Measurements from ENCODE around the gene SYNPO.

Gene SYNPO

DNA sequence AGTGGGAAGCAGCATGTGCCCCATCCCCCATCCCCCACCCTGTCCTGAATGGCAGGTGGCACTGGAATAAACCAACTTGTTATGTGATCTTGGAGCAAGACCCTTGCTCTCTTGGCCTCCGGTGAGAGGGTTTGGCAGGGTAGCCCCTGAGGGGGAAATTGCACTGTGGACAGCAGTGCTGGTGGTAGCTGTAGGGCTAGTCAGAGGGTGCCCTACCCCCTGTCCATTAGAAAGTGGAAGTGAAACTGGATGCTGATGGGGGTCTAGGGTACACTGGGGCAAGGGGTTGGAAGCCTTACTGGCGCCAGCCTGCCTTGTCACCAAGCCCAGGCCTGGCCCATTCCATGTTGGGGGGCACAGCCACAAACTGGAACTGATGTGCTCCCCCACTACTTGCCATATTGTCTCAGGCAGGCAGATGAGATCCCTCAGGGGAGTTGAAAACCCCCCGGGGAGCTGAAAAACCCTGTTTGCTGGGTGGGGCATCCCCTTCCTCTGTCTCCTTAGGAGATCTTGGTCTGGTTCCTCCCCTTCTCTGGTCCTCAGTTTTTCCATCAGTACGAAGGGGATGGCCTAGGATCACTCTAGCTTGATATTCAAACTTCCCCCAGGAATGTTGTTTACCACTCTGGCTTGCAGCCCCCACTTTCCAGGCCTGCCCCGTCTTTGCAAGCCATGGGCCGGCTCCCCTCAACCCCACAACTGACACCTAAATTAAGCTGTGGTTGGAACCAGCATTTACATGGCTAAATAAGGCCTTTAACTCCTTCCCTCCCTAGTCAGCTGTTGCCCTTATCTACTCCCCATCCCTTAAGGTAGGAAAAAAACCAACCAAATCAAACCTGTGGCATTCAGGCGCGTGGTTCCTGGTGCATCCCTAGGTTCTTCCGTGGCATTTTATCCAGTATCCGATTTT lies 14.4 kb upstream of the SYNPO start:
- no peak for DNase-seq

DNA sequence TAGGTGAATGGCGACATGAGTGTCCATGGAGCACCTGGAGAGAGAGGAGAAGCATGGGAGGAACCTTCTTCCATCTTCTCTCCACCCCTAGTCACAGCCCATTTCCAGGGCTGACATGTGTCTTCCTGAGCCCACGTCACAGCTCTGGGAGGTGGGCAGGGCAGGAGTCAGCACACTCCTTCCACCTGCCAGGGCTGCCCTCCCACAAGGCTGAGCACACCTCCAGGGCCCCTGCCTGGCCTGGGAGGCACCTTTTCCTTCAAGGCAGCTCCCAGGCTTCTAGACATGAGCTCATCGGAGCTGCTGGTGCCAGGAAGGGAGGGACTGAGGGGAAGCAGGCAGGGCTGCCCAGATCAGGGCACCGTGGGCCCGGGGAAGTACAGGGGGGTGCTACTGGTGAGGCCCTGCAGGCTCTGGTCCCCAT lies 13.6 kb upstream of the SYNPO start:
- no peak for DNase-seq

DNA sequence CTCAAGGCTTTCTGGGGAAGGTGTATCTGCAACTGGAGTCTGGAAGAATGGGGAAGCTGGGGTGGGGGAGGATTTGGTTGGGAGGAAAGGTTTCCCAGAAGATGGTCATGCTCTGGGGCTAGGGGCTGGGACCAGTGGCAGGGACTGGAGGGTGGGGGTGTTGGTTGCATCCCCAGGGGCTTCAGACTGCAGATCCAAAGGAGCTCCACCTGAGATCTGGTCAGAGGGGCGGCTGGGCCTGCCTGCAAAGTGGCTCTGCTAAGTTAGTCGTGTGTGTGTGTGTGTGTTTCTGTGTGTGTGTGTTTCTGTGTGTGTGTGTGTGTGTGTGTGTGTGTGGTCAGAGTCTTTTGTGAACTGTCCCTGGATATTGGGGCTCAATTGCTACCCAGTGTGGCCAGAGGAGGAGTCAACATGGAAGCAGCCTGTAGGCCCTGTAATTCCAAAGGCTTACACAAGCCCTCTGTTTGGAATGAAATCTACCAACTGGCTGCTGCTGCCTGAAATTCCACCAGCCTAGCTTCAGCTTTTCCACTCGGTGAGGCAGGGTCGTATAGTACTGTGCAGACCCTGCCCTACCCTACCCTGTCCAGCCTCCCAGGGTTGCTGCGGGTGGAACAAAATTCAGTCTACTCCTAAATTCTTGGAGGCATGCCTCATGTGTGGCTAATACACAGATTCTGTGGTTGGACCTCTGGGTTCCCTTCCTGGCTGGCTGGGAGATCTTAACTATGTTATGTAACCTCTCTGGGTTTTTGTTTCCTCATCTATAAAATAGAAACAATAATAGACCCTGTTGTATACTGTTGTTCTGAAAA lies 12.5 kb upstream of the SYNPO start:
- no peak for DNase-seq

DNA sequence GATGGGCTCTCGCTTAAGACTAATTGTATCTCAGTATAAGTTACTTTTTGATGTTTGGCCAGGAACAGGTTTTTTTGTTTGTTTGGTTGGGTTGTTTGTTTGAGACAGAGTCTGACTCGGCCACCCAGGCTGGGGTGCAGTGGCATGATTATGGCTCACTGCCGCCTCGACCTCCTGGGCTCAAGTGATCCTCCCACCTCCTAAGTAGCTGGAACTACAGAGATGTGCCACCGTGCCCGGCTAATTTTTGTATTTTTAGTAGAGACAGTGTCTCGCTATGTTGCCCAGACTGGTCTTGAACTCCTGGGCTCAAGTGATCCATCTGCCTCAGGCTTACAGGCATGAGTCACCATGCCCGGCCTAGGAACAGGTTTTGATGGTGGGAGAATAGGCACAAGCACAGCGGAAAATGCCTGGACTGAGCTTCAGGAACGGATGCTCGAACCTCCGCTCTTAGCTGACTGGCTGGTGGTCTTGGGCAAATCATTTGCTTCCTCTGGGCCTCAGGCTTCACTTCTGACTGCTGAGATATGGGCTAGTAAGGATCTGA lies 11.4 kb upstream of the SYNPO start:
- DNase-seq: no peak

DNA sequence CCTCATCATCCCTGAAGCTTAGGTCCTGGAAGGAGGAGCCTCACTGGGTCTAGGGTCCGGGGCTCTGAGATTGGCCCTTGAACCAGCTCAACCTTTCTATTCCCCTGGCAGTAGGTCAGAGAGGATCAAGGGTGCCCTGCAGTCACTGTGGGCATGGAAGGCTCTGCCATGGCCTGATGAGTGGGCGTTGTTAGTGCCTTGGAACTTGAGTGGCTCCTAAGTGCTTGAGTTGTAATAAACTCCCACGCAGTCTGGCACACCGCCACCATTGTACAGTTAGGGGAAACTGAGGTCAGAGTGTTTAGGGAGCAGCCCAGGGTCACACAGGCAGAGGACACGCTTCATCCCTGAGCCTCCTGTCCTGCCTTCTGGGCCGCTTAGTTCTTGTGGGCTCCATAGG lies 10.4 kb upstream of the SYNPO start:
- DNase-seq: no peak

DNA sequence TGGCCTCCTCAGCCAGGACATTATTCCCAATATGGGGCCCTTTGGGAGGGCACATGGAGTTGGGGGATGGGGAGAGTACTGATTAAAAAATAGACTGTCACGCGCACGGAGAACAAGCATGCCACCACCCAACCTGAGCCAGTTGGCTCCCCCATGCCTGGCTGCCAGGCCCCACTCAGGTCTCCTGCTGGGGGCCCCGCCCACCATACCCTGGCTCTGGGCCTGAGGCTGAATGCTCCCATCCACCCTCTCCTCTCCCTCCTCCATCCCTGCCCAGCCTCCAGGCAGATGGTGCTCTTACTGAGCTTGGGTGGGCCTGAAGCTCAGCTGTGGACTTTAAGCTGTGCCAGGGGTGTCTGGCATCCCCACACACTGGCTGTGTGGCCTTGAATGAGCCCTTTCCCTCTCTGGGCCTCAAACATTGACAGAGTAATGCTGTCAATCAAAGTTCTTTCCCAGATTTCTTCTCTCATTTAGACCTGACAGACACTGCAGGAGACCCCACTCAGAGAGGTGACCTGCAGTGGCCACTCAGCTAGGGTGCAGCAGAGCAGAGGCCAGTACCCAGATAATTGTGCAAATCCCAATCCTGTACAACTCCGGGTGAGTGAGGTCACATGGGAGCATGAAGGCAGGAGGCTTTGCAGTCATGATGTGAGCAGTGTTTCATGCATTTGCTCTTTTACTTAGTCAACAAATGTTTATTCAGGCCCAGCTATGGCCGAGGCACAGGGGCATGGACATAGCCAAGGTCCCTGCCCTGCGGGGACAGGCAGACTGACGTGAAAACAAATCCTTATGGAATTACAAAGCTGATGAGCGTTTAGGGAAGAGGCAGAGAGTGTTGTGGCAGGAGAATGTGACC lies 9.8 kb upstream of the SYNPO start:
- no peak for DNase-seq

DNA sequence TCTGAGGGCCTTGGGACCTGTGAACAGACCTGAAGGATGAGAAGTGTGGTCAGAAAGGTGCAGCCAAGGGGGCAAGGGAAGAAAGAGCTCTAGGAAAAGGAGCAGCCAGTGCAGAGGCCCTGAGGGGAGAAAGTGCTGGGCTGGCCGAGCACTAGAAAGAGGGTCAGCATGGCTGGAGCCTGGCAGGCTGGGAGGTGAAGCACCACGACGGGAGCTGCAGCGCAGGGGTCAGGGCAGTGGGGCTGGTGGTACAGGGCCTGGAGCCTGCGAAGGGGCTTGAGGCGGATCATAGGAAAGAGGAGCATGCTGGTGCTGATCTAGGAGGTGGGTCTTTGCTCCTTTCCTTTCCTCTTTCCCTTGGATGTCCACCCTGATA lies 9.1 kb upstream of the SYNPO start:
- no peak for DNase-seq

DNA sequence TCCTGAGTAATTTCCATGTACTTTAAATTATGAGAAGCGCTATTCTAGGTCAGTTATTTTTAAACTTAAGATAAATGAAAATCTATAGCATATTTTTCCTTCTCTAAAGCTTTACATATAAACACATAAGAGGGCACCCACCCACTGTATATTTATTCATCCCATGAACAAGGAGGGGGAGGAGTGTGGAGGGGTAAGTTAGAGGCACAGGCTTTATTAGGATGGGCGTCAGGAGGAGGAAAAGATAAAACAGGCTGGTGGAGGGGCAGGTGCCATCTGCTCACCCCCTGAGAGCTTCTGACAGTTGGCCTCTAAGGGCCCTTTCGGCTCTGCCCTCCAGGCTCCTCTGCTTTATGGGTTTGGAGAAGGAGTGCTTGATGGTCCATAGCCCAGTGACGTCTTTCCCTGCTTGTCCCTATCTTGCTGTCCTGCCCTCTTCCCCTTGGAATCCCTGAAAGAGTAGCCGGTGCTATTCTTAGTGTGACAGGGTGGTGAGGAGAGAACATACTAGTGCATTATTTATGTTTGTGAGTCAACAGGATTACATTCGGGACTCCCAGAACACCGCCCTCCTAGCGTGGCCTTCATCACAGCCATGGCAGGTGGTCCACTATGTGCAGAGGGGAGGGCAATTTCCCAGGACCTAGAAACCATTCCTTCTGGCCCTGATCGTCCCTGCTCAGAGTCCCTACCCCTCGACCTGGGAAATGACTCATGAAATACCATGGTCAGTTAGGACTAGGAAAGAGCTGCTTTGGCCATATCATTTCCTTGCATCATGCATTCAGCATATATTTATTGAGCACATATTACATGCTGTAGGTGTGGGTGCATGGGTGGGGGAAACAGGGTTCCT lies 7.9 kb upstream of the SYNPO start:
- DNase-seq: no peak

DNA sequence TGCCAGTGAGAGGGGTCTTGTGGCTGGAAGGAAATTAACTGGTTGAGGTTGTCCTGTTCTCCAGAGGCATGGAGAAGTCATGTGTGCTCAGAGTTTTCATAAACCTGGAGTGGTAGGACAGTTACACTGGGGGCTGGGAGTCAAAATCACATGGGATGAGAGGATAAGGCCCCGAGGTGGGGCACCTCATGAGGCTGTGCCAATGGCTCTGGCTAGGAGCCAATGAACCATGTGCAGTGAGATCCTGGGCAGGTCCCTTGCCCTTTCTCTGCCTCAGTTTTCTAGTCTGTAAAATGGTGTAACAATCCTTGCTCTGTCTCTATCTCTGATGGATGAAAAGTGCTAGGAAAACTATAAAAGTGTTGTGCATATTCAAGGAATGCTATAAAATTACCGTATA lies 7.0 kb upstream of the SYNPO start:
- DNase-seq: no peak

DNA sequence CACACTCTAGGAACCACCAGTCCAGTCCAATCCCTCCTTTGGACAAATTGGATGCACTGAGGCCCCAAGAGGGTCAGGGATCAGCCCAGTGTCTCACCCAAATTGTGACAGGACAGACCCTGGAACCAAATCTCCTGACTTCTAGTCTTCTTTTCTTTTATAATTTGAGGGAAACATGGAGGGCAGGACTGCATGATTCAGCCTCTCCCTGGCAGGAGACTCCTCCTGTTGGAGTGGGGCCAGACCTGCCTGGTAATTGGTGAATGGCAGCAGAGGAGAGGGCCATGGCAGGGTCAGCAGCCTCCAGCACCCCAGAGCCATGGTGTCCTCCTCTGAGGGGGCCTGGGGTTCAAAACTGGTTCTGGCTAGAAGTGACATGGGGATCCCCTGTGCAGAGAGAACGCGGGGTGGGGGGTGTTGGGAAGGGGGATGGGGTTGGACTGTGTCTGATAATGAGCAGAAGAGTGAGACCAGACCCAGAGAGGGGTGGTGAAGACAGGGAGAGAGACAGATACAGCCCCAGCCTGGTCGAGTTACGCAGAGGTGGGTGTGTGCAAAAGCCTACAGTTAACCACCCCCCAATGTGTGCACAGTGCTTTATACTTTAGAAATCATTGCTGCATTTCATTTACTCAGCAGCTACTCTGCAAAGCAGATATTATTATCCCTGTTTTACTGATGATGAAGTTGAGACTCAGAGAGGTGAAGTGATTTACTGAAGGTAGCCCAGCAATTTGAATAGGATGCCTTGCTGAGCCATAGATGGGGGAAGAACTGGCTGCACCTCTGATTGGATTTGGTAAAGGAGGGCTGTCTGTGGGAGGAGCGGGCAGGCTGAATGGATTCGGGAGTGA lies 3.8 kb upstream of the SYNPO start:
- no peak for DNase-seq

DNA sequence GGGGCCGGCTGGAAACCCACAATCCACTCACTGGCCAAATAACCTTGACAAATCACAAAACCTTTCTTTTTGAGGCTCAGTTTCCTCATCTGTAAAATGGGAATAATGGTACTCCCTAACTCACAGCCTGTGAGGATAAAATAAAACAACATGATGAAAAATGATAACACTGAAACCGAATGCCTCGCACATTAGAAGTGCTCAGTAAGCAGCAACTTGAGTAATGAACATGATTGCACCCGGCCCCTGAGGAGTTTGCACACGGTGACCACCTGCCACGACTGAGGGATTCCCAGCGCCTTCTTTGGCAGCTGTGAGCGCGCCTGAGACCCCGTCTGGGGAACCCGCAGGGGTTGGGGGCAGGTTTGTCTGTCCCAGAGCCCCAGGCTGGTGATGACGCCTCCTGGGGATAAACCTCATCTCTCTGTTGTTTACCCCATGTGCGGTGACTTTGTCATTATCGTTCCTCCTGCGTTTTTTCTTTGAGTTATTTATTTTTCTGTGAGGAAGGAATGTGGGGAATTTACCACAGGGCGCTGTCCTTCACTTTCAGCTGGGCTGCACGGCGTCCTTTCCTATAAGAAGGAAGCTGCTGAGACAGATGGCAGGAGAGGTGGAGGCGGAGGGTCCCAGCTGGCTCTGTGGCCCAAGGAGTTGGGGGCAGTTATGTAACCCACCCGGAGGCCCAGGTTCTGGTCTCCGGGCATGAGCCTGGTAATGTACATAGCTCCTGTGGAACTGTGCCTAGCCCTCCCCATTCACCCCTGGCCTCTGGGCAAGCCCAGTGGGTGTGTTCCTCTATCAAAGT lies 3.0 kb upstream of the SYNPO start:
- DNase-seq: no peak

DNA sequence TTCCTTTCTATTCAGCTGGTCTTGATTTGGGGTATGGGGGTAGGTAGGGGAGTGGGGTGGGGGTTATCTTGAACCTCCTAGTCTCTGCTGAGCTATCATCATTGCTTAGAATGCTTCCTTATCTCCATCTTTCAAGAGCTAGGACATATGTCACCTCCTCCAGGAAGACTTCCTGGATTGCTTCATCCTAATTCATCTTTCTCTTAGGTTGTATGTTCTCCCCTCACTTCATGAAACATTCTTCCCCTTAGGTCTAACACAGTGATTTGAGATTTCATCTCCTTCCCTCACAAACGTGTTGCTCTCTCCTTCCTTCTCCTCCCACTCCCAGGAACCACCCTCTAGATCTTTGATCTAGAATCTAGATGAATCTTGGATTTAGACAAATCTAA lies 2.4 kb upstream of the SYNPO start:
- no peak for DNase-seq

DNA sequence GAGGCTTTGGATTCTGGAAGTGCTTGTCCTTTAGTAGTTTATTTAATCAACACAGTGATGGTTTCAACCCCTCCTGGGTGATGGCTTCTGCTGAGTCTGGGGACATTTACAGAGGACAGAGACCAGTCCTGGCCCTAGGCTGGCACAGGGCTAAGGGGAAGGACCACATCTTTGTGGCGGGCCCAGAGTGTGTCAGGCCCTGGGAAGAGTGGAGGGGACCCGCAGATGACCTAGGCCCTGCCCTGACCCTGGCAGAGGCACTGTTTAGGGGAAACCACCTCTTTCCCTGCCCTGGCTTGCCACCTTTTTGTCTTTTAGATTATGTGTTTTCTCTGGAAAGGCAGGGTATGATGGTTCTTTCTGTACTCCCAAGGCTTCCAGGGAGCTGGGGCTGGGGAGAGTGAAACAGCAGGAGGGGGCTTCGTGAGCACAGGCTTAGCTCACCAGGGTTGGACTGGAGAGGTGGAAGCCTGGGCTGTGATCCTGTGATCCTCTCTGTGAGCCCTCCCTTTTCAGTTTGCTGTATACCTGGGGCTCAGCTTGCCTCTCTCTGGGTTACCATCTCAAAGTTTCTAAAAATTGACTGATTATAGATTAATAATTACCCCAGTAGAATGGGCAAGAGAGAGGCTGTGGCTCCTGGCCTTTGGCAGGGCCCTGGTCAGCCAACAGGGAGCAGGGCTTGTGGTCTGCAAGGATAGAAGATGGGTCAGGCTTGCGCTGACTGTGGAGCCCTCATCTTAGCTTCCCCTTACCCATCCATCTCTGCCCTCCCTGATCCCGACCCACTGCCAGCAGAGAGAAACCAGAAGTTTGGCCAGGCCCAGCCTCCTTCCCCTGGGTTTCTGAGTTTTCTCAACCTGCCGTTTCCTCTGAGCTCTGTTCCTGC lies 1.7 kb upstream of the SYNPO start:
- DNase-seq: no peak

DNA sequence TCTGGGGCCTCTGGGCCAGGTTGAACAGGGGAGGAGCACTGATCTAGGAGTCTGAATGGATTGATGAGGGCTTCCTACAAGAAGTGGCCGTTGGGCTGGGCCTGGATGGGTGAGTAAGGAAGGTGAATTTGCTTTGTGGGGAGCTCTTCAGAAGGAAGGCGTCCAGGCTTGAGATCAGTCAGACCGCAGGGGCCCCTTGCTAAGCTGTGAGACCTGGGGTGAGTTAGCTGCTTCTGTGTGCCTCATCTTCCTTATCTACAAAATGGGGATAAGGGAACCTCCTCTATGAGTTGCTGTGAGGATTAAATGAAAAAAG lies 1.1 kb upstream of the SYNPO start:
- no peak for DNase-seq

DNA sequence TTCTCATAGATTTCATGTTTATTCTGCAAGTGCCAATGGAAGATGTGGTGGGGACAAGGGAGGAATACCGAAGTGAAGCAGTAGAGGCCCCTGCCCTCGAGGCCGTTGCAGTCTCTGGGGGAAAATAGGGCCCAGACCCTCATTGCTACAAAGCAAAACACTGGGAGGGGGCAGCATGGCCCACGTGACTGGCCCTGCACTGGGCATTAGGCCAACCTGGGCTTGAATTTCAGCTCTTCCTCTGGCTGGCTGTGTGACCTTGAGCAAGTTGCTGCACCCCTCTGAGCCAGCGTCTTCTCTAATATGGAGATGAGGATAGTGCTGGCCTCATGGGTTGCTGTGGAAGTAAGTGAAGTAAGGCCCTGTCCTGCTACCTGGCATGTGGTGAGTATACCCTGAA lies 709 bp upstream of the SYNPO start:
- no peak for DNase-seq

DNA sequence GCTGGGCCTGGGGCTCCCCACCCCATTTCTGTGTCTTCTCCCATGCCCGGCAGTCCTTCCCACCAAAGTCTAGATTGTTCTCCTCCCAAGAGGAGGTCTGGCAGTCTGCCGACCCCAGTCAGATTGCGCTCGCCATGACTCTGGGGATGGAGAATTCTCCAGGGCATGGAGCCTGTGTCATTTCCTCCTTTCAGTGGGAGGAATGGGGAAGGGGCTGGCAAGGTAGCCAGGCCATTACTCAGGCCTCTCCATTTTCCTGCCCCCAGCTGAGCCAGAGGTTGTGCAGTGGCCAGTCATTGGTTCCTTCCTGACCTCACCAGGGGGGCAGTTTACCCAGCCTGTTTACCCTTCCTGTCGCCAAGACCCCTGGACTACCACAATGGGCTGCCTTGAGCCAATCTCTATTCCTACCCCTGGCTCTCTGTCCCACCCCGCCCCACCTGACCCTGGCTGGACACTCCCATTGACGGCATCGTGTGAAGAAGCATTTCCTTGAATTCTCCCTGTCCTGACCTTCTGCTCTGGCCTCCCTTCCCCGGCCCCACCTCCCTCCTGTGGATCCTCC lies 628 bp downstream of the SYNPO start:
- DNase-seq: no peak

DNA sequence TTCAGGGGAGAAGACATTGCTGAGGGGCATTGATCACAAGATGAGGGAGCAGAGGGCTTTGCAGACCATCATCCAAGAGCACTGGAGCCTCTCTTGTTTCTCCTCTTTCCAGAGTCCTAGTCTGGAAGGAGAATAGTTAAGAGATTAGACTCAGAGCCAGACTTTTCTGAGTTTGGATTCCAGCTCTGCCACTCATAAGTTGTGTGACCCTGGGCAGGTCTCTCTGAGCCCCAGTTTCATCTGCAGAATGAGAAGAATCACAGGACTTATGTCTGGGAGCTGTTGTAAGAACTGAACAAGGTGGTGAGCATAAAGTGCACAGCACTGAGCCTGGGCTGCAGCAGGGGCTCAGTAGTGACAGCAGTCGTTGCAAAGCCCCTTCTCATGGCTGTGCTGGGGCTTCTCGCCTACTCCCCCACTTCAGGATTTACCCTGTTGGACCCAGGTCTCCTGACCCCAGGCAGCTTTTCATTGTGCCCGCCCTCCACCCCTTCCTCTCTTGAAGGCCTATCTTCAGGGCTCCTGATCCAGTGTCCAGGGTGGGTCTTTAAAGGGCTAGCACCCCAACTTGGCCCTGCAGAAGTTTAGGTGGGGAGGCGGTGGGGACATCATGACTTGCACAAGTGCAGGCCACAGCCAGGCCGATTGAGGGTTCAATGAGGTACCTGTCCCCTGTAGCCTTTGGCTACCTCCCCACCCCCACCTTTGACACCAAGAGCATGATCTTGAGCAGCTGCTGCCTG lies 1.5 kb downstream of the SYNPO start:
- DNase-seq: no peak

DNA sequence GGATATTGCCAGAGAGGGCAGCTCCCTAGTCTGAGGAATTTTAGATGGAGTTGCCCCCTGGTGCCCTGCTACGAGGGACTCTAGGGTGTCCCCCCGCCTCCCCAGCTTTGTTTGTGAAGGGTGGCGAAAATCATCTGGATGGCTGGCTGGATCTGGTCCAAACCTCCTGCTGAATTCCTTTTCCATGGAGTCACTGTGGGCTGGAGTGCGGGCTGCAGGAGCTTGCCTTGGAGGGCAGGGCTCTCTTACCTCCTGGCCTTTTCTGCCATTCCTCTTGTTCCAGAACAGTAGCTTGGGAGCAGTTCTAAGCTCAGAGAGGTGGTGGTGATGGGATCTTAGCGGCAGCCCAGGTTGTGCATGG lies 2.1 kb downstream of the SYNPO start:
- no peak for DNase-seq

Measured in suppressor macrophage treated with lipopolysaccharide for 4 hours (primary cell).